Fibroblast of the aortic adventitia (primary cell): Measurements from ENCODE around the gene ANKRD62. TPM values are rescaled to one million over a fixed set of nuclear protein-coding genes. Genes with fewer than 3 reads are reported as not detected.

ENCODE experiments used
- DNase-seq: peaks from one replicate; pipeline ENCODE4 v3.0.0-alpha.2; 2010; ENCODE audit warnings: low read depth
- H3K4me3 ChIP-seq: 2 replicates; pipeline ENCODE4 v1.5.1; 2011; ENCODE audit warnings: low read depth, mild to moderate bottlenecking, control low read depth, low read length, moderate library complexity
- small RNA-seq: library from RNA; depleted of rRNA; stranded (forward); fragments of <200 nt; gene quantifications from one replicate; pipeline ENCODE3, GENCODE V24; 2012
- total RNA-seq: library from RNA; depleted of rRNA; stranded (reverse); fragments of >200 nt; gene quantifications from 2 replicates; pipeline ENCODE4 v1.2.3, GENCODE V29; 2012; ENCODE audit warnings: low replicate concordance
- TF ChIP-seq, protein P1 (sequence below): IDR thresholded peaks from 2 replicates; pipeline ENCODE4 v1.5.1; 2011; ENCODE audit warnings: mild to moderate bottlenecking, low read length, control low read depth, inconsistent platforms; ENCODE audit not compliant: insufficient read depth

Gene ANKRD62
- total RNA-seq, 1 donor, result not detected

DNA sequence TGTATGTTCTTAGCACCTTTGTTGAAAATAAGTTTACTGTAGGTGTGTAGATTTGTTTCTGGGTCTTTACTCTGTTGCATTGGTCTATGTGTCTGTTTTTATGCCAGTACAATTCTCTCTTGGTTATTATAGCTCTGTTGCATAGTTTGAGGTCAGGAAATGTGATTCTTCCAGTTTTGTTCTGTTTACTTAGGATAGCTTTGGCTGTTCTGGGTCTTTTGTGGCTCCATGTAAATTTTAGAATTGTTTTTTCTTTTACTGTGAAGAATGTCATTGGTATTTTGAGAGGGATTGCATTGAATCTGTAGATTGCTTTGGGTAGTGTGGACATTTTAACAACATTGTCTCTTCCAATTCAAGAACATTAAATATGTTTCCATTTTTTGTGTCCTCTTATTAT lies 69.1 kb downstream of the ANKRD62 start:
- H3K4me3 ChIP-seq, result no peak overlapping the region
- TF ChIP-seq, protein P1, sequence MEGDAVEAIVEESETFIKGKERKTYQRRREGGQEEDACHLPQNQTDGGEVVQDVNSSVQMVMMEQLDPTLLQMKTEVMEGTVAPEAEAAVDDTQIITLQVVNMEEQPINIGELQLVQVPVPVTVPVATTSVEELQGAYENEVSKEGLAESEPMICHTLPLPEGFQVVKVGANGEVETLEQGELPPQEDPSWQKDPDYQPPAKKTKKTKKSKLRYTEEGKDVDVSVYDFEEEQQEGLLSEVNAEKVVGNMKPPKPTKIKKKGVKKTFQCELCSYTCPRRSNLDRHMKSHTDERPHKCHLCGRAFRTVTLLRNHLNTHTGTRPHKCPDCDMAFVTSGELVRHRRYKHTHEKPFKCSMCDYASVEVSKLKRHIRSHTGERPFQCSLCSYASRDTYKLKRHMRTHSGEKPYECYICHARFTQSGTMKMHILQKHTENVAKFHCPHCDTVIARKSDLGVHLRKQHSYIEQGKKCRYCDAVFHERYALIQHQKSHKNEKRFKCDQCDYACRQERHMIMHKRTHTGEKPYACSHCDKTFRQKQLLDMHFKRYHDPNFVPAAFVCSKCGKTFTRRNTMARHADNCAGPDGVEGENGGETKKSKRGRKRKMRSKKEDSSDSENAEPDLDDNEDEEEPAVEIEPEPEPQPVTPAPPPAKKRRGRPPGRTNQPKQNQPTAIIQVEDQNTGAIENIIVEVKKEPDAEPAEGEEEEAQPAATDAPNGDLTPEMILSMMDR, result no peak
- no peak for DNase-seq

DNA sequence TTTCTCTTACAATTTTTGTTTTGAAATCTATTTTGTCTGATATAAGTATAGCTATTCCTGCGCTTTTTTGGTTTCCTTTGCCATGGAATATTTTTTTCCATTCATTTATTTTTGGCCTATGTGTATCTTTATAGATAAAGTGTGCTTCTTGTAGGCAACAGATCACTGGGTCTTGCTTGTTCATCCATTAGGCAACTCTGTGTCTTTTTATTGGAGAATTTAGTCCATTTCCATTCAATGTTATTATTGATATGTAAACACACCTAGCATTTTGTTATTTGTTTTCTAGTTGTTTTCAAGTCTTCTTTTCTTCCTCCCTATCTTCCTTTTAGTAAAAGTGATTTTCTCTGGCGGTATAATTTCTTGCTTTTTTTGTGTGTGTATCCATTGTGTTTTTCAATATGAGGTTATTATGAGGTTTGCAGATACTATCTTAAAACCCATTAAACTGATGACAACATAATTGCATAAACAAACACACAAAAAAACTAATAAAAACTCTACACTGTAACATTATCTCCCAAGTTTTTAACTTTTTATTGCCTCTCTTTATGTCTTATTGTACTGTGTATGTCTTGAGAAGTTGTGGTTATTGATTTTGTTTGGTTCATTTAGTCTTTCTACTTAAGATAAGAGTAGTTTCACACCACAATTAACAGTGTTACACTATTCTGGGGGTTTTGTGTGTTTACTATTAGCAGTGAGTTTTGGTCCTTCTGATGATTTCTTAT lies 71.6 kb downstream of the ANKRD62 start:
- DNase-seq, result no peak
- TF ChIP-seq, protein P1, result no peak

More for the DNA sequence above, 71.6 kb downstream of the ANKRD62 start:
- H3K4me3 ChIP-seq, result no peak overlapping the region

Small RNA genes lying within 50 kb of the gene (small RNA-seq; reads per million reads assigned to genes)
- gene RNU6-324P, result not detected

Other genes with a start within 250 kb of the ANKRD62 start
- gene CHMP1B, start 242.4 kb upstream of the ANKRD62 start, total RNA-seq, result 34.5 and 61.7 TPM in 2 replicates
- 24.0 and 65.0 TPM in 2 replicates for gene MPPE1, start 185.5 kb upstream of the ANKRD62 start, total RNA-seq
- 6.9 and 14.1 TPM in 2 replicates for gene IMPA2, start 112.3 kb upstream of the ANKRD62 start, total RNA-seq
- gene CIDEA, start 160.5 kb downstream of the ANKRD62 start, total RNA-seq, result not detected in 2 replicates
- gene TUBB6, start 214.4 kb downstream of the ANKRD62 start, total RNA-seq, result 75.6 and 358 TPM in 2 replicates